Esophagus squamous epithelium (tissue), 5 donors: ENCODE data around the gene ISCA1. TPM values are rescaled to one million over a fixed set of nuclear protein-coding genes. Genes with fewer than 3 reads are reported as not detected.

Source experiments
- DNase-seq: peaks from one replicate; lab custom pipeline; 2025; lab: John Stamatoyannopoulos, UW
- H3K27ac ChIP-seq, 4 donors: fragments of 200-600 bp; sonication (generic); one replicate each; pipeline ENCODE4 v1.5.1; 2016 to 2019; ENCODE audit warnings: mild to moderate bottlenecking in 1 of 4
- H3K27me3 ChIP-seq, 4 donors: fragments of 200-600 bp; sonication (generic); 1 replicate in 3 of 4; 2 replicates in 1 of 4; pipeline versions ENCODE4 v1.5.1 to v1.6.0; 2017 to 2021; ENCODE audit warnings: antibody characterized with exemption in 1 of 4
- H3K36me3 ChIP-seq, 3 donors: fragments of 200-600 bp; sonication (generic); one replicate each; pipeline ENCODE4 v1.5.1; 2016 to 2019
- H3K4me1 ChIP-seq, 3 donors: fragments of 200-600 bp; sonication (generic); one replicate each; pipeline ENCODE4 v1.5.1; 2017 to 2019
- H3K4me3 ChIP-seq, 4 donors: fragments of 200-600 bp; sonication (generic); 1 replicate in 3 of 4; 2 replicates in 1 of 4; pipeline ENCODE4 v1.5.1; 2016 to 2019; ENCODE audit warnings: mild to moderate bottlenecking in 2 of 4, moderate library complexity in 1 of 4
- H3K9me3 ChIP-seq, 3 donors: fragments of 200-600 bp; sonication (generic); one replicate each; pipeline ENCODE4 v1.5.1; 2016 to 2019
- CTCF ChIP-seq, 6 experiments: fragments of 450-650 bp in 4 of 6; fragments of 200-600 bp in 2 of 6; sonication (generic) in 2 of 6; IDR thresholded peaks; one replicate each; pipeline ENCODE4 v1.5.1; 2016 to 2019; ENCODE audit warnings: antibody characterized with exemption in 6 of 6, mild to moderate bottlenecking in 4 of 6, moderate library complexity in 4 of 6
- POLR2A ChIP-seq, 4 donors: fragments of 450-650 bp; IDR thresholded peaks; one replicate each; pipeline ENCODE4 v1.6.1; 2017; ENCODE audit warnings: antibody characterized with exemption in 4 of 4, mild to moderate bottlenecking in 4 of 4, moderate library complexity in 3 of 4
- WGBS, 2 donors: methylation state at CpG; one replicate each; pipeline ENCODE4 v1.1.5; 2018; 5-methylcytosine and 5-hydroxymethylcytosine counted together
- intact Hi-C: fragments of 100-400 bp; cut with DNase I; formaldehyde crosslinking; loops from one replicate; pipeline ENCODE4 v1.15.0; 2022
- total RNA-seq, 4 donors: library from RNA; depleted of rRNA; stranded (reverse); fragments of >200 nt; gene quantifications; one replicate each; pipeline ENCODE4 v1.1.0, GENCODE V29; 2016
- donor health status: DM: yes; HTN: yes; CAD: no.

Gene ISCA1
- total RNA-seq, 4 donors from 2014 or later: 9.7 to 31.9 (median 24.7) TPM

GRCh38 chr9:86280580-86280979 lies 1.8 kb downstream of the ISCA1 start:
- Histone ChIP-seq H3K4me3 (no peak overlapping the region), H3K4me1 (peaks cover 4 to 61% (median 20%) of the 10 kb centered on the region in 3 donors), H3K27ac (no peak overlapping the region), H3K9me3 (no peaks in the 10 kb centered on the region), H3K27me3 (no peaks in the 10 kb centered on the region), H3K36me3 (peaks cover 0 to 12% (median 0%) of the 10 kb centered on the region in 3 donors)
- TF ChIP-seq CTCF (IDR thresholded peaks at IDR 0.05) (no peak), POLR2A (IDR thresholded peaks at IDR 0.05) (no peak)
- no peak for DNase-seq
- intact Hi-C loops: loop anchor here (10.0 kb wide), 1 partner anchor 74 kb away; the partner anchor contains the start of gene TUT7
- WGBS, 2 donors: 91 to 92% methylated on average over 4 to 5 of the region's 7 CpGs

GRCh38 chr9:86279839-86280238 lies 2.5 kb downstream of the ISCA1 start:
- H3K27ac ChIP-seq: no peak overlapping the region
- no peak for DNase-seq
- peaks cover 4 to 69% (median 20%) of the 10 kb centered on the region in 3 donors for H3K4me1 ChIP-seq
- TF ChIP-seq CTCF (IDR thresholded peaks at IDR 0.05): no peak
- TF ChIP-seq POLR2A (IDR thresholded peaks at IDR 0.05): no peak
- no peaks in the 10 kb centered on the region for H3K9me3 ChIP-seq
- peaks cover 0 to 12% (median 0%) of the 10 kb centered on the region in 3 donors for H3K36me3 ChIP-seq
- intact Hi-C loops: loop anchor here (10.0 kb wide), 1 partner anchor 75 kb away; the partner anchor contains the start of gene TUT7
- WGBS, 2 donors: 96 to 100% methylated on average over 3 of the region's 3 CpGs
- no peaks in the 10 kb centered on the region for H3K27me3 ChIP-seq
- no peak overlapping the region for H3K4me3 ChIP-seq

- Histone ChIP-seq H3K27me3 (no peaks in the 10 kb centered on the region), H3K27ac (no peak overlapping the region), H3K36me3 (peaks cover 0 to 31% (median 11%) of the 10 kb centered on the region in 3 donors), H3K4me1 (peaks cover 0 to 62% (median 15%) of the 10 kb centered on the region in 3 donors), H3K4me3 (no peak overlapping the region), H3K9me3 (no peaks in the 10 kb centered on the region)
- DNase-seq: no peak
- TF ChIP-seq POLR2A (IDR thresholded peaks at IDR 0.05) (no peak), CTCF (IDR thresholded peaks at IDR 0.05) (no peak)
- 62 to 71% methylated on average over 1 of the region's 1 CpG for WGBS, 2 donors
- intact Hi-C loops: no loop called here
These were observed 5.3 kb downstream of the ISCA1 start for GRCh38 chr9:86277072-86277471.

- peaks cover 0 to 55% (median 10%) of the 10 kb centered on the region in 3 donors for H3K4me1 ChIP-seq
- no peak for DNase-seq
- TF ChIP-seq CTCF (IDR thresholded peaks at IDR 0.05) (peak in 1 of 6 experiments; percentile 13), POLR2A (IDR thresholded peaks at IDR 0.05) (no peak)
These were observed 6.4 kb downstream of the ISCA1 start for GRCh38 chr9:86275962-86276361.

GRCh38 chr9:86274821-86275643 lies 7.3 kb downstream of the ISCA1 start:
- Histone ChIP-seq H3K36me3 (peaks cover 0 to 44% (median 21%) of the 10 kb centered on the region in 3 donors), H3K27me3 (no peaks in the 10 kb centered on the region), H3K4me1 (peaks cover 0 to 45% (median 4%) of the 10 kb centered on the region in 3 donors), H3K9me3 (no peaks in the 10 kb centered on the region), H3K4me3 (no peak overlapping the region), H3K27ac (no peak overlapping the region)
- DNase-seq: no peak
- 66 to 75% methylated on average over 6 to 7 of the region's 7 CpGs for WGBS, 2 donors
- TF ChIP-seq POLR2A (IDR thresholded peaks at IDR 0.05) (no peak), CTCF (IDR thresholded peaks at IDR 0.05) (no peak)
- intact Hi-C loops: no loop called here

More at GRCh38 chr9:86275962-86276361, 6.4 kb downstream of the ISCA1 start:
- 80 to 87% methylated on average over 3 of the region's 3 CpGs for WGBS, 2 donors
- H3K9me3 ChIP-seq: no peaks in the 10 kb centered on the region
- H3K4me3 ChIP-seq: no peak overlapping the region
- H3K27ac ChIP-seq: no peak overlapping the region
- intact Hi-C loops: no loop called here
- H3K27me3 ChIP-seq: no peaks in the 10 kb centered on the region
- peaks cover 0 to 42% (median 21%) of the 10 kb centered on the region in 3 donors for H3K36me3 ChIP-seq
